ENCODE results near the gene ULK3. TPM values are rescaled to one million over a fixed set of nuclear protein-coding genes. Genes with fewer than 3 reads are reported as not detected.

ULK3 gene
- total RNA-seq, 1 experiment from 2014 or later = 20.9 TPM

DNA sequence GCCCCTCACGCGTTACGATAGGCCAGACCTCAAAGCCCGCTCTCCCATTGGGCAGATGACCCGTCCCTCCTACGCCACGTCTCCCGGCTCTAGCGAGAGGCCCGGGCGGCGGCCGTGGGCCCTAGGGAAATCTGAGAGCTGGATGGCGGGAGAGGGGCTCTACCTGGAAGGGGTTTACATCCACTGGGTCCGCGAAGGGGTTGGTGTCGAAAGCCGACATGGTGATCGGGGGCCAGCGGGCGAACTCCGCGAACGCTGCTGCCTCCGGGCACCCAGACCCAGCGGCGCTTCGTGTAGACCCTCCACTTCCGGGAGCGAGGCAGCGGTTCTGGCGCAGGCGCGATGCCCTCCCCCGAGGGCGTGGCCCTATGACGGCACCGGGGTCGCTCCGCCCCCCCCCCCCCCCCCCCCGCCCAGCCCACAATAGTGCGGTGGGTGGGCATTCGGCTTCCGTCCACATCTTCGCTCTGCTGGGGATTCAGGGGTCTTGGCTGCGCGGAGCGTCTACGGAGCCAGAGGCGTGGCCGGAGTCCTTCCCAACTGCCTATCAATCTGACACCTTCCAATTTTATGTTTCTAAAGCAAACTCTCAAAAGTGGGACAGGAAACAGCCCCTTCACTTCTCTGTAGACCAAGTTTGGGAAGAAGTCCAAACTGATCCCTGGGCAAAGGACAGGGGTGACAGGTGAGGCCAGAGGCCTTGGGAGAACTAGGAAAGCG lies 30.2 kb upstream of the ULK3 start, which contains the start of gene SCAMP2:
Gene SCAMP2, minus strand, starts transcription at position 330 of the 720 bp plus-strand sequence. Its CDS starts 110 bp downstream, at position 220.
- no peaks in the 10 kb centered on the region for H3K27me3 ChIP-seq (ENCODE audit: control insufficient read depth, insufficient read depth, low read length)

DNA sequence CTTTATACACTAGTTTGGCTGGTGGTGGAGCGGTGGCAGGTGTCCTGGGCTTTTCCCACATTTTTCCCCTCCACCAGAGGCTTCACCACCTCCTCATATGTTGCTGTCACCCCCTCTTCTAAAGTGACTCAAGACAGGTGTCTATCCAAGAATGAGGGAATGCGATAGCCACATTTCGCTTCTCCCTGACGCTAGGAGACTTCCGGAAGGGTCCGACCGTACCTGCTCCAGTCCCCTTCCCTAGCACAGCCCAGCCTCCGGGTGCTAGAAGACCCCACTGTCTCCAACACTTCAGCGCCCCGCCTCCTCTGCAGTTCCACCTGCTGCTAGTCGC lies 29.7 kb upstream of the ULK3 start:
- peak overlapping the region; percentile 83 for H3K4me3 ChIP-seq (ENCODE audit: insufficient read depth, low read depth, low read length)
- no peaks in the 10 kb centered on the region; the same call in 1 of the 2 replicates for H3K36me3 ChIP-seq (replicated peaks; ENCODE audit: control insufficient read depth, insufficient read depth, low read length)
- no peak for DNase-seq
- no peaks in the 10 kb centered on the region for H3K27me3 ChIP-seq (ENCODE audit: control insufficient read depth, insufficient read depth, low read length)

More for the DNA sequence above, 30.2 kb upstream of the ULK3 start, which contains the start of gene SCAMP2:
- peak; percentile 99 for DNase-seq
- Histone ChIP-seq H3K36me3 (replicated peaks; ENCODE audit: control insufficient read depth, insufficient read depth, low read length) (no peaks in the 10 kb centered on the region; the same call in 1 of the 2 replicates), H3K4me3 (ENCODE audit: insufficient read depth, low read depth, low read length) (peak within 1 kb of the TSS; percentile 83)

DNA sequence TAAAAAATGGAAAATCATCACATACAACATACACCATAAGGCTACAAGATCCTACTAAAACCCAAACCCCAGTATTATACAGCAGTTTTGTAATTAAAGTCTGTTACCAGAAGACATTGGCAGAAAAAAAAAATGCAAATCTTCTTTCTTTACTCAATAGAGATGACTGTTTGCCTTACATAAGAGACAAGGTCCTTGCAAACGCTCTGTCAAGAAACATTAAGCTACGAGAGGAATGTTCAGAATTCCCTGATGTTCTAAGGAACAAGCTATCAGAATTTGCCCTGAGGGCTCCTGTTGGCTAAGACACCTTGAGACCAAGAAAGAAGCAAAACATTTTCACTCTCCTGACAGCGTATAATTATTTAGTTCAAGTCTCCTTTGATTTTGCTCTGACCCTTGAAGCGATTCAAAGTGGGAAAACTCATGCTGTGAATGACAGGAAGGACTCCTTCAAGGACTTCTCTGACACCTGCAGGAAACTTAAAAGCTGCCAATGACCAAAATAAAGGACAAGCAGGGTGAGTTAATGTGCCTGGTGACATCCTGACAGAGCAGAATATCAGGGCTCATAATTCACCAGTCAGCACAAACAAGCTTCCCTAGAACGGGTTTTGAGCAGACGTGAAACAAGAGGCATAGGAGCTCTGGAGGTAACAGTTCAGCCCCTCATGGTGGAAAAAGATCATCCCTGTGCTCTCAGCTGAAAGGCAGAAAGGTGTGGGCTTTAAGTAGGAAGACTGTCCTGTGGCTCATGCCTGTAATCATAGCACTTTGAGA lies 27.7 kb upstream of the ULK3 start:
- no peak for DNase-seq
- H3K36me3 ChIP-seq (replicated peaks; ENCODE audit: control insufficient read depth, insufficient read depth, low read length) = no peaks in the 10 kb centered on the region; the same call in none of the 2 replicates
- H3K27me3 ChIP-seq (ENCODE audit: control insufficient read depth, insufficient read depth, low read length) = no peaks in the 10 kb centered on the region
- no peak overlapping the region for H3K4me3 ChIP-seq (ENCODE audit: insufficient read depth, low read depth, low read length)

DNA sequence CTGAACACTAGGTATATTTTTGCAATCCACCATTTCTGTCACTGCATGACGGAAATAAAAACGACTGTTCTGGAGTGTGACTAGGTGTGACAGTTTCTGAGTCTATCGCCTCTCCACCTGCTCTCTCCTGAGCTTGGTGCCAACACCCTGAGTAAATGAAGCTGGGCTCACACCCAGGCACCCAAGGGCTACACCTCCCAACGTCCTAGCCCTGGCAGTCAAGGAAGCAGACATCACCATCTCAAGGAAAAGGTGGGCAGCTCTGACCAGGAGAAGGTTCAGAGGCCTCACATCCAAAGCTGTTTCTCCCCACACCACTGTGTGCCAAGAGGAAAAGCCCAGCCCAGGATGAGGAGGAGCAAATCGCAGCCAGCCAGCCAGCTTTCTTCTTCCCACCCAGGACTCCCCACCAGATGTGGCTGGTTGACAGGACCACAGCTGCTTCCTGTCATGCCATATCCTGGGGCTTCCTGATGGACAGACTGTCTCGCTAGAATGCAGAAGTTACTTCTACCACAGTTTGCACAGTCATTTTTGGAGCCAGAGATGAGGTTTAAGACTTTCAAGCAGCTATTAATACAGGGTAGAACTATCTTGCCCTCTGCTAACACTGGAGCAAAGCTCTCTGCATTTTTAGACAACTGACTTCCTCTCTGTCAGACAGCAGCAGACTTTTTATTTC lies 26.9 kb upstream of the ULK3 start:
- no peak for DNase-seq
- no peak overlapping the region for H3K4me3 ChIP-seq (ENCODE audit: insufficient read depth, low read depth, low read length)
- H3K36me3 ChIP-seq (replicated peaks; ENCODE audit: control insufficient read depth, insufficient read depth, low read length) = no peaks in the 10 kb centered on the region; the same call in none of the 2 replicates
- H3K27me3 ChIP-seq (ENCODE audit: control insufficient read depth, insufficient read depth, low read length) = no peaks in the 10 kb centered on the region

DNA sequence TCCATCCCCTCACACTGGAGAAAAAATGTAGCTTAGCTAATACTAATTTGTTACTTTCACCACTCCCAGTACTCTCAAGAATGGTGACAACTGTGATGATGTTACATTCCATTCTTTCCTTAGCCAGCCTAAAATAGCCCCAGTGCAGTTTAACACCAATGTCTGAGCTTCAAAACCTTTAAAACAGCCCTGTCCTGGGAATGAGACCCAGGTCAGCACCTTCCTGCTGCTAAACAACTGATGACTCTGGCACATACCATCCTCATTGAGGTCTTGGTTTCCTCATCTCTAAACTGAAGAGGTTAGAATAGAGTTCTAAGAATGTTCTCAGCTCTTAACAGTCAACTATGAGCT lies 26.4 kb upstream of the ULK3 start:
- Histone ChIP-seq H3K4me3 (ENCODE audit: insufficient read depth, low read depth, low read length) (no peak overlapping the region), H3K27me3 (ENCODE audit: control insufficient read depth, insufficient read depth, low read length) (no peaks in the 10 kb centered on the region), H3K36me3 (replicated peaks; ENCODE audit: control insufficient read depth, insufficient read depth, low read length) (no peaks in the 10 kb centered on the region; the same call in none of the 2 replicates)
- no peak for DNase-seq

DNA sequence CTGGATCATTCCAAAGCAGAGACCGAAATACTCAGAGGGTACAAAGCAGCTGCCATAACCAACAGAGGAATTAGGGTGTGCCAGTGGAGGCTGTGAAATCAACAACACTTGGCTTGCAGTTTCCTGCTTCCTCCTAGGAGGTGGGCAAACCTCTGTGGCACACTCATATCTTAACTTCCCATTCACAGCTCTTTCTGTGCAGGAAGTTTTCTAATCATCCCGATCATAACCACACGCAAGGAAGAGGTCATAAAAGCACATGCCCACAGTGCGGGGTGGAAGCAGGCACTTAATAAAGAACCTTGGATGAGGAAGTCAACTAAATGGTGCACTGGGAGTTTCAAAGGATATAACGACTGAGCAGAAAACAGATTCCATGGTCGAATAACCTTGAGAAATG lies 25.1 kb upstream of the ULK3 start:
- Histone ChIP-seq H3K4me3 (ENCODE audit: insufficient read depth, low read depth, low read length) (no peak overlapping the region), H3K27me3 (ENCODE audit: control insufficient read depth, insufficient read depth, low read length) (no peaks in the 10 kb centered on the region), H3K36me3 (replicated peaks; ENCODE audit: control insufficient read depth, insufficient read depth, low read length) (no peaks in the 10 kb centered on the region; the same call in none of the 2 replicates)
- no peak for DNase-seq

DNA sequence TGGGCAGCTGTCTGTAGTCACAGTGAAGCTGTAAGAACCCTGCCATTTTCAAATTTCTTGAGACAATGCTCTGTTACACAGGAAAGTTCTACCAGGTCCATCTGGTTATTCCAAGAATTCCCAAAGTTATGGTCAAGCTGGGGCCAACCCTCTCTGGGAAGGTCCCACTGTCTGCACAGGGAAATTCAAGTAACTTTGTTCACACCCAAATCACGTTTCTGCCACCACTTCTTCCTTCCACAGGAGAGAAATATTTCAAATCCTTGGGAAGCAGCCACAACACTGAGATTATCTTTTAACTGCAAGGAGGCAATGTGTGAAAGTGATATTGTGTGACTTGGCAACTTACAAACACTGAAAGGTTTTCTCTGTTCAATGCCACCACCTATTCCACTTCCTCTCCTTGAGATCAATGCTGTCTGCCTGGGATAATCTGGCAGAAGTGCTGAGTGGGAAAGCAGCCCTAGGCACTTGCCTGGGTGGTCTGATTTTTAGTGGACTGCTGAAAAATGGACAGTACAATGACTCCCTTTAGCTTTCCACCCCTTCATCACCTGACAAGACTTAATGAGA lies 24.6 kb upstream of the ULK3 start:
- Histone ChIP-seq H3K4me3 (ENCODE audit: insufficient read depth, low read depth, low read length) (no peak overlapping the region), H3K36me3 (replicated peaks; ENCODE audit: control insufficient read depth, insufficient read depth, low read length) (no peaks in the 10 kb centered on the region; the same call in none of the 2 replicates), H3K27me3 (ENCODE audit: control insufficient read depth, insufficient read depth, low read length) (no peaks in the 10 kb centered on the region)
- DNase-seq = no peak

DNA sequence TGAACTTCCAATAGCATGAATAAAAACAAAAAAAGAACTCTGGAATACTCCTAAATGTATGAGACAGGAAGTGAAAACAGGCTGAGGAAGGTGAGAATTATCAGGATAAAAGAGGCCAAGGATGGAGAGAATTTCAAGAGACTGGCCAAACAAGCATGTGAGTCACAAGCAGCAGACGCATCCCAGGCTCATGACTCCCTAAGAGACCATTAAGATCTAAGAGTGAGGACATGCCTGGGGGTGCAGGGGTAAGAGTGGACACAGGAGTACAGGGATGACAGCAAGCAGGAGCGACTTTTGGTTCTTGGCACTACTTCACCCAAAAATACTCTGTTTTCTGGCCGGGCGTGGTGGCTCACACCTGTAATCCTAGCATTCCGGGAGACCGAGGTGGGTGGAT lies 23.1 kb upstream of the ULK3 start:
- H3K36me3 ChIP-seq (replicated peaks; ENCODE audit: control insufficient read depth, insufficient read depth, low read length) = no peaks in the 10 kb centered on the region; the same call in none of the 2 replicates
- no peaks in the 10 kb centered on the region for H3K27me3 ChIP-seq (ENCODE audit: control insufficient read depth, insufficient read depth, low read length)
- DNase-seq = no peak
- H3K4me3 ChIP-seq (ENCODE audit: insufficient read depth, low read depth, low read length) = no peak overlapping the region

DNA sequence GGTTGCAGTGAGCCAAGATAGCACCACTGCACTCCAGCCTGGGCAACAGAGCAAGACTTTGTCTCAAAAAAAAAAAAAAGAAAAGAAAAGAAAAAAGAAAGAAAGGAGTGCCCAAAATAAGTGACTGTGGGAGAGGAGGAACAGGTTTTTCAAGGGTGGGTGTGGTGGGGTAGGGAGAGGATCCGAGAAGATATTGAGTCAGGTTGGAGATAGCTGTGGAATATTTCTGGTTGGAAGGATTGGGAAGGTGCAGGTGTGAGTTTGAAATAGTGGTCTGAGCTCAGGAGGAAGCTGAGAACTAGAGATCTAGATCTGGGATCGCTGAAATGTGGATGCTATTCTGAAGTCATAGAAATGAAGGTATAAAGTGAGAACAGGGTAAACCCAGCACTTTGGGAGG lies 22.4 kb upstream of the ULK3 start:
- H3K4me3 ChIP-seq (ENCODE audit: insufficient read depth, low read depth, low read length) = no peak overlapping the region

DNA sequence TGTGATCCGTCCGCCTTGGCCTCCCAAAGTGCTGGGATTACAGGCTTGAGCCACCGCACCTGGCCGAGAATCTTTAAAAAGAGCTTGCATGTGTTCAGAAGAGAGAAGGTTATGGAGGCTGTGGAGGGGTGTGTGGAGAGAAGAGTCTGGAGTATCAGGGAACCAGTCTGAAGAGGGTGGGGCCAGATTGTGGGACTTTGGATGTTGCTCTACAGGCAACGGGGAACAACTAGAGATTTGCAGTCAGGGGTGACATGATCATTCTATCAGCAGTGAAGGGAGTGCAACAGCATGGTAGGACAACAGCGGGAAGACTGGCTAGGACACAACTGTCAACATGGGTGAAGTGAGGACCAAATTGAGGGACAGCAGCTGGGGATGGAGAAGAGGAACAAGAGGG lies 21.3 kb upstream of the ULK3 start:
- Histone ChIP-seq H3K4me3 (ENCODE audit: insufficient read depth, low read depth, low read length) (no peak overlapping the region), H3K27me3 (ENCODE audit: control insufficient read depth, insufficient read depth, low read length) (no peaks in the 10 kb centered on the region), H3K36me3 (replicated peaks; ENCODE audit: control insufficient read depth, insufficient read depth, low read length) (no peaks in the 10 kb centered on the region; the same call in none of the 2 replicates)
- DNase-seq = no peak

More for the DNA sequence above, 22.4 kb upstream of the ULK3 start:
- Histone ChIP-seq H3K27me3 (ENCODE audit: control insufficient read depth, insufficient read depth, low read length) (no peaks in the 10 kb centered on the region), H3K36me3 (replicated peaks; ENCODE audit: control insufficient read depth, insufficient read depth, low read length) (no peaks in the 10 kb centered on the region; the same call in none of the 2 replicates)
- no peak for DNase-seq

DNA sequence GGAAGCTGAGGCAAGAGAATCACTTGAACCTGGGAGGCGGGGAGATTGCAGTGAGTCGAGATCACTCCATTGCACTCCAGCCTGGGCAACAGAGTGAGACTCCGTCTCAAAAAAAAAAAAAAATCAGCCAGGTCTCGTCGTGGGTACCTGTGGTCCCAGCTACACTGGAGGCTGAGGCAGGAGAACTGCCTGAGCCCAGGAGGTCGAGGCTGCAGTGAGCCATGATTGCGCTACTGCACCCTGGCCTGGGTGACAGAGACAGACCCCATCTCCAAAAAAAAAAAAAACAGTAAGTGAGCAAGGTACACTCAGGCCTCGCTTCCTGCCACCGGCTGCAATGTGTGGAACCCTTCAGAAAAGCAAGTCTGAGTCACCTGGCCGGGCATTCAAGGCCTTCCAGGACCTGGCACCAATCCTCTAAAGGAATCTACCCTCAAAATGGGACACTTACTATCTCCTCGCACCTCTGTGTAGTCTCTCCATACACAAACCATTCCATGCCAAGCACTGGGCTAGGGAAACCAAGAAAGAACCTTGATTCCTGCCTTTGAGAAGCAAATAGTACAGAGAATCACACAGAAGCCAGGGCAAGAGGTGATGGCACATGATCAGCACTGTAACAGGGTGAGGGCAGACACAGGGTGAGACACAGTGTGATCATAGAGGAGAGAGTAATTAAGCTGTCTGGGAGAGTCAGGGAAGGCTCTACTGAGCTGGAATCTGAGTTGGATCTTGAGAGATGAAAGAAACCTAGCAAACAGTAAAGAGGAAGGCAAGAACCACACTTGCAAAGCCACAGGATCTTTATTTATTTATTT lies 20.5 kb upstream of the ULK3 start:
- no peak for DNase-seq
- H3K4me3 ChIP-seq (ENCODE audit: insufficient read depth, low read depth, low read length) = no peak overlapping the region
- H3K27me3 ChIP-seq (ENCODE audit: control insufficient read depth, insufficient read depth, low read length) = no peaks in the 10 kb centered on the region
- no peaks in the 10 kb centered on the region; the same call in none of the 2 replicates for H3K36me3 ChIP-seq (replicated peaks; ENCODE audit: control insufficient read depth, insufficient read depth, low read length)

DNA sequence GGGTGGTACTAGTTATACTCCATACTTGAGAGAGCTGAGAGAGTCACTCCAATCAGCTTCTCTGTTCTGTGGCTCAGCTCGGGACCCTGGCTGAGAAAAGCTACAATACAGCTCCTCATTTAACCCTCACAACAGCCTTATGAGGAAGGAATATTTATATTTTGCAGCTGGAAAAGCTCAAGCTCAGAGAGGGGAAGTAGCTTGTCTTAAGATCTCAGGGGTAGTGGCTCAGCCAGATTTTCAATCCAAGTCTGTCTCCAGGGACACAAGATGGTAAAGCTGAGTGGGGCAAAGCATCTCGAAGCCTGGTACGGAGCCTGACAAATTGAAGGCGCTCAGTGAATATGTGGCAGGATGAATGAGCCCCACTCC lies 15.4 kb upstream of the ULK3 start:
- Histone ChIP-seq H3K36me3 (replicated peaks; ENCODE audit: control insufficient read depth, insufficient read depth, low read length) (peaks cover 3% of the 10 kb centered on the region), H3K27me3 (ENCODE audit: control insufficient read depth, insufficient read depth, low read length) (no peaks in the 10 kb centered on the region), H3K4me3 (ENCODE audit: insufficient read depth, low read depth, low read length) (no peak overlapping the region)
- no peak for DNase-seq

DNA sequence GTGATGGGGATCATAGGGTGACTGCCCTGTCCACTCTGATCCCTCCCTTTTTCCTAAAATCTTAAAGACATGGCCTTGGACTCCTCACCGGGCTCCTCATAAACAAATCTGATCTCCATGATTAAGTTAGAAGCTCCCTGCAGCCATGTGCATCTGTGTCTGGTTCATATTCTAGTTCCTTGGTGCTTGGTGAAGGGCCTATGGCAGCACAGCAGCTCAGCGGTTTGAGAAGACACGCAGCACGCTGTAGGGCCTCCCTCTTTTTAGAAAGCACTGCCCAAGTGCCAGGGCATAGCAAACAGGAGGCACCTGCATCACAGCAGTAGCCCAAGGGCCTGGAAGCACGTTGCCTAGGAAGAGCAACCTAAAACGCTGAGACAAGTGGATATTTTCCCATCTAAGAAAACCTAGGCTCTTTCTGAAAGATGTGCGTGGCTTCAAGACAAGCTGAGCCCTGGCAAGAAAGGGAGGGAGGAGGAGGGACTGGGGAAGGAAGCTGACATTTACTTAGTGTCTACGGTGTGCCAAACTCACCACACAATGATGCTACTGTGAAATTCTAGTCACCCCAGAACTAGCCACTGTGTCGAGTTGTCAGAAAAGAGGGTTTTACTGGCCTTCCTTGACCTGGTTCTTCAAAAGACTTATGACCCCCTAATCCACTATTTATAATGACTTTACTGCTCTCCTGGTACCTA lies 14.9 kb upstream of the ULK3 start:
- Histone ChIP-seq H3K4me3 (ENCODE audit: insufficient read depth, low read depth, low read length) (no peak overlapping the region), H3K36me3 (replicated peaks; ENCODE audit: control insufficient read depth, insufficient read depth, low read length) (peaks cover 5% of the 10 kb centered on the region), H3K27me3 (ENCODE audit: control insufficient read depth, insufficient read depth, low read length) (no peaks in the 10 kb centered on the region)
- DNase-seq = no peak

All from H7 (cell line).